ENCODE results near the gene SRRM4.
"Not testable (repeated sequence)": the region's sequence is repeated elsewhere in the genome, so short reads cannot be mapped to it uniquely, and the experiment has no call there.

SRRM4 gene

GRCh38 chr12:119071176-119071575 is 89.8 kb downstream of the SRRM4 start:
- DNase-seq (ENCODE audit: low read depth), result no peak

- DNase-seq (ENCODE audit: low read depth), result no peak
Observed at GRCh38 chr12:119071638-119072231, 90.4 kb downstream of the SRRM4 start.

GRCh38 chr12:119072440-119072839 is 91.1 kb downstream of the SRRM4 start:
- DNase-seq (ENCODE audit: low read depth), result no peak

- no peak for DNase-seq (ENCODE audit: low read depth)
Observed at GRCh38 chr12:119075222-119075787, 94.0 kb downstream of the SRRM4 start.

GRCh38 chr12:119075918-119076317 is 94.6 kb downstream of the SRRM4 start:
- no peak for DNase-seq (ENCODE audit: low read depth)

- DNase-seq (ENCODE audit: low read depth), result no peak
Observed at GRCh38 chr12:119079530-119079929, 98.2 kb downstream of the SRRM4 start.

- no peak for DNase-seq (ENCODE audit: low read depth)
Observed at GRCh38 chr12:119082016-119082415, 100.7 kb downstream of the SRRM4 start.

- DNase-seq (ENCODE audit: low read depth), result no peak
Observed at GRCh38 chr12:119082496-119082895, 101.2 kb downstream of the SRRM4 start.

- DNase-seq (ENCODE audit: low read depth), result no peak
Observed at GRCh38 chr12:119088685-119089379, 107.5 kb downstream of the SRRM4 start.

- DNase-seq (ENCODE audit: low read depth), result no peak
Observed at GRCh38 chr12:119089380-119090013, 108.2 kb downstream of the SRRM4 start.

GRCh38 chr12:119090276-119090675 is 108.9 kb downstream of the SRRM4 start:
- no peak for DNase-seq (ENCODE audit: low read depth)

- no peak for DNase-seq (ENCODE audit: low read depth)
Observed at GRCh38 chr12:119090865-119091264, 109.5 kb downstream of the SRRM4 start.

GRCh38 chr12:119096429-119097202 is 115.3 kb downstream of the SRRM4 start:
- no peak for DNase-seq (ENCODE audit: low read depth)

GRCh38 chr12:119100933-119101332 is 119.6 kb downstream of the SRRM4 start:
- DNase-seq (ENCODE audit: low read depth), result no peak

GRCh38 chr12:119102274-119102673 is 120.9 kb downstream of the SRRM4 start:
- DNase-seq (ENCODE audit: low read depth), result no peak

- no peak for DNase-seq (ENCODE audit: low read depth)
Observed at GRCh38 chr12:119102714-119103113, 121.4 kb downstream of the SRRM4 start.

- DNase-seq (ENCODE audit: low read depth), result not testable (repeated sequence)
Observed at GRCh38 chr12:119104969-119105368, 123.6 kb downstream of the SRRM4 start.

GRCh38 chr12:119113496-119113986 is 132.2 kb downstream of the SRRM4 start:
- no peak for DNase-seq (ENCODE audit: low read depth)

GRCh38 chr12:119114294-119114693 is 133.0 kb downstream of the SRRM4 start:
- no peak for DNase-seq (ENCODE audit: low read depth)

- no peak for DNase-seq (ENCODE audit: low read depth)
Observed at GRCh38 chr12:119115296-119115905, 134.1 kb downstream of the SRRM4 start.

- DNase-seq (ENCODE audit: low read depth), result no peak
Observed at GRCh38 chr12:119117936-119118335, 136.6 kb downstream of the SRRM4 start.

- no peak for DNase-seq (ENCODE audit: low read depth)
Observed at GRCh38 chr12:119118625-119119024, 137.3 kb downstream of the SRRM4 start.
